BE2C (cell line): Measurements from ENCODE around the gene CLHC1.
"Not testable (repeated sequence)": the region's sequence is repeated elsewhere in the genome, so short reads cannot be mapped to it uniquely, and the experiment has no call there.

Experiments used
- DNase-seq: peaks from one replicate; pipeline ENCODE4 v3.0.0-alpha.2; 2020
- H3K27me3 ChIP-seq: fragments of 250-450 bp; sonication (Bioruptor Pico); 2 replicates; pipeline ENCODE4 v1.5.1; 2020; ENCODE audit warnings: mild to moderate bottlenecking
- H3K36me3 ChIP-seq: fragments of 250-450 bp; sonication (Bioruptor Pico); 2 replicates; pipeline ENCODE4 v1.5.1; 2020; ENCODE audit warnings: mild to moderate bottlenecking
- H3K4me1 ChIP-seq: fragments of 250-450 bp; sonication (Bioruptor Pico); 2 replicates; pipeline ENCODE4 v1.5.1; 2020
- H3K4me3 ChIP-seq: 2 replicates; pipeline ENCODE4 v1.5.1; 2011; ENCODE audit warnings: low read depth, low read length
- H3K9me3 ChIP-seq: fragments of 250-450 bp; sonication (Bioruptor Pico); 2 replicates; pipeline ENCODE4 v1.5.1; 2020
- CTCF ChIP-seq: IDR thresholded peaks from 2 replicates; pipeline ENCODE4 v1.5.1; 2012; ENCODE audit warnings: mild to moderate bottlenecking, low read depth, low read length

Gene CLHC1

GRCh38 chr2:55135491-55135890, 96.6 kb downstream of the CLHC1 start:
- H3K27me3 ChIP-seq = no peaks in the 10 kb centered on the region
- no peak for TF ChIP-seq CTCF
- peaks cover 5% of the 10 kb centered on the region; the same call in 1 of the 2 replicates for H3K4me1 ChIP-seq
- H3K36me3 ChIP-seq = no peaks in the 10 kb centered on the region
- no peaks in the 10 kb centered on the region for H3K9me3 ChIP-seq
- no peak for DNase-seq
- no peak overlapping the region for H3K4me3 ChIP-seq

- H3K36me3 ChIP-seq = no peaks in the 10 kb centered on the region
- no peak for DNase-seq
These were observed 97.8 kb downstream of the CLHC1 start for GRCh38 chr2:55134316-55134706.

GRCh38 chr2:55133467-55134315, 98.4 kb downstream of the CLHC1 start:
- Histone ChIP-seq H3K4me1 (peaks cover 5% of the 10 kb centered on the region; the same call in 1 of the 2 replicates), H3K27me3 (no peaks in the 10 kb centered on the region), H3K4me3 (no peak overlapping the region), H3K36me3 (no peaks in the 10 kb centered on the region), H3K9me3 (no peaks in the 10 kb centered on the region)
- no peak for DNase-seq
- no peak for TF ChIP-seq CTCF

More at GRCh38 chr2:55134316-55134706, 97.8 kb downstream of the CLHC1 start:
- H3K4me1 ChIP-seq = peaks cover 5% of the 10 kb centered on the region; the same call in 1 of the 2 replicates
- no peak overlapping the region for H3K4me3 ChIP-seq
- TF ChIP-seq CTCF = no peak
- H3K27me3 ChIP-seq = no peaks in the 10 kb centered on the region
- H3K9me3 ChIP-seq = no peaks in the 10 kb centered on the region

DNA sequence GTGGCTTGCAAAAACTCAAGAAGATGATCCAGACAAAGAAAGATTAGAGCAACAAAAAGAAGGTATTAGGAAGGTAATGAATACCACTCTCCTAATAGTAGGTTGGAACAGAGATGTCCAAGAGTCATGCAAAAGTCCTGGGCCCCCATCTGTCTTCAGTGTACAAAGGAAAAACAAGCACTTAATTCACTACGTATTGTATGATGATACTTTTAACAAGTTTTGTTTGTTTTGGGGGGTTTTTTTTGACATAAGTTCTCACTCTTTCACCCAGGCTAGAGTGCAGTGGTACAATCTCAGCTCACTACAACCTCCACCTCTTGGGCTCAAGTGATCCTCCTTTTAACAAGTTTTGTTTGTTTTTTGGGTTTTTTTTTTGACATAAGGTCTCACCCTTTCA, 101.2 kb downstream of the CLHC1 start:
- H3K27me3 ChIP-seq = no peaks in the 10 kb centered on the region
- no peaks in the 10 kb centered on the region for H3K9me3 ChIP-seq
- H3K4me1 ChIP-seq = no peaks in the 10 kb centered on the region
- no peak for DNase-seq
- no peak for TF ChIP-seq CTCF
- no peak overlapping the region for H3K4me3 ChIP-seq
- no peaks in the 10 kb centered on the region for H3K36me3 ChIP-seq

- H3K27me3 ChIP-seq, H3K36me3 ChIP-seq, H3K4me3 ChIP-seq, DNase-seq, H3K4me1 ChIP-seq, H3K9me3 ChIP-seq: not testable (repeated sequence)
These were observed 105.5 kb downstream of the CLHC1 start for GRCh38 chr2:55126643-55127042.
